ENCODE measurements around the gene ZNF598.
"Not testable (repeated sequence)": the region's sequence is repeated elsewhere in the genome, so short reads cannot be mapped to it uniquely, and the experiment has no call there.

ZNF598 gene

GRCh38 chr16:2040041-2040786 is 30.6 kb upstream of the ZNF598 start:
- DNase-seq, result no peak

- no peak for DNase-seq
Observed at GRCh38 chr16:2039274-2040031, 29.8 kb upstream of the ZNF598 start.

DNA sequence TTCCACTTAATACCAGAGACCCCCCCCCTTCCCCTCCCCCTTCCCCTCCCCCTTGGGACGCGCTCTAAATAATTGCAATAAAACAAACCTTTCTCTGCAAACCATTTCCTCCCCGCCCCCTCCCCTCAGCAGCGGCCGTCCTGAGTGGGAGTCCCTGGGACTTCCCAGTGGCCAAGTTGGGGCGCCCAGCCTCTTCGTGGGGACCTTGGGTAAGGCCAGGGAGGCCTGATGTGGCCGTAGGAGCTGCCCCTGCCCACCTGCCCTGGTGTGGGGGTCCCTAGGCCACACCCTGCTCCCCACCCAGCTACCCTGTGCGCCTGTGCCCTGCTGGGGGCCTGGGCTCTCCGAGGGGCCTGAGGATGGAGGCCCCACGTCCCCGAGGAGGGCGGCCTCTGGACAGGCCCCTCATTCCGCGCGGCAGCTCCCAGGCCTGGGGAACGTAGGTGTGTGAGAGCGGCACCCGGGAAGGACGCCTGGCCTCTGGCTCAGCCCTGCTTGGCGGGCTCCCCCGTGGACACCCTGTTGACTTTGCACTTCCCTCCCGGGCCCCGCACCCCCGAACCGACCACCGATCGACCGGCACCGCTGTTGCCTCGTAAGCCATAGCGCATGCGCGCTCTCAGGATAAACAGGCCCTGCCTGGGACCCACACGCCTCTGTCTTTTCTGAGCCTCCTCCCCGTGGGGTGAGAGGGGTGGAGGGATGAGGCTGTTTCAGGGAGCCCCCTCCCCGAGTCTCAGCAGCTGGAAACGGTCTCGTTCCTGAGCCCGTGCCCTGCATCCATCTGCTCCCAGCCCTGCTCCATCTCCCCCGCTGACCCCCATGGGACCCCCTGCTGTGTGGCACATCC is 29.0 kb upstream of the ZNF598 start:
- no peak for DNase-seq

DNA sequence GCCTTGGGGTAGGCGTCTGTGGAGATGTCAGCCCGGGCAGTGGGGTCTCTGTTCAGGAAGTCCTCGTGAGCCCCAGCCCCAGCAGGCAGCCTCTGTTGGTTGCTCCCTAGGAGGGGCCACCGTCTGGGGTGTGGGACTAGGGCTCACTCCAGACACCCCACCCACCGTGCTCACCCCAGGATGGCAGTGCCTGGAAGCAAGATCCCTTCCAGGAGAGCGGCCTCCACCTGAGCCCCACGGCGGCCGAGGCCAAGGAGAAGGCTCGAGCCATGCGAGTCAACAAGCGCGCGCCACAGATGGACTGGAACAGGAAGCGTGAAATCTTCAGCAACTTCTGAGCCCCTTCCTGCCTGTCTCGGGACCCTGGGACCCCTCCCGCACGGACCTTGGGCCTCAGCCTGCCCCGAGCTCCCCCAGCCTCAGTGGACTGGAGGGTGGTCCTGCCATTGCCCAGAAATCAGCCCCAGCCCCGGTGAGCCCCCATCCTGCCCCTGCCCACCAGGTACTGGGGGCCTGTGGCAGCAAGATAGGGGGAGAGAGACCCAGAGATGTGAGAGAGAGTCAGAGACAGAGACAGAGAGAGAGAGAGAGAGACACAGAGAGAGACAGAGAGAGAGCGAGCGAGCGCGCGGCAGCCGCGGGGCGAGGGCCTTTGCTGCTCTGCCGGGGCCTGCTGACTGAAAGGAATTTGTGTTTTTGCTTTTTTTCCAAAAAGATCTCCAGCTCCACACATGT is 28.2 kb upstream of the ZNF598 start:
- DNase-seq, result no peak

DNA sequence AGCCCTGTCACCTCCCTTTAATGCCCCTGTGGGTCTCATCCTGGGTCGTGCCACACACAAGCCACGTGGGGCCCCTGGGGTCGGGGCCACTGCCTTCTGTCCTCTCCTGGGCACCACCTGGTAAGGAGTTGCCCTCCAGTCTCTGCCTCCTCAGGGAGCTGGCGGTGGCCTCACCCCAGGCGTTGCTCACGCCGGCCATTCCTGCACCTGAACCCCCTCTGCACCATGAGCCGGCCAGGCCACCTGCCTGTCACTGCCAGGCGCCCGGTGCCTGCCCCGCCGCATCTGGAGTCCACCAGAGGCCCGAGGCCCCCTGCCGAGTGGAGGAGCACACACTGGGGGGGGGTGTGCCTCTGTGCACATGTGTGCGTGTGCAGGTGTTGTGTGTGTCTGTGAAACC is 27.5 kb upstream of the ZNF598 start:
- no peak for DNase-seq

- DNase-seq, result no peak
Observed at GRCh38 chr16:2036200-2036966, 26.8 kb upstream of the ZNF598 start.

DNA sequence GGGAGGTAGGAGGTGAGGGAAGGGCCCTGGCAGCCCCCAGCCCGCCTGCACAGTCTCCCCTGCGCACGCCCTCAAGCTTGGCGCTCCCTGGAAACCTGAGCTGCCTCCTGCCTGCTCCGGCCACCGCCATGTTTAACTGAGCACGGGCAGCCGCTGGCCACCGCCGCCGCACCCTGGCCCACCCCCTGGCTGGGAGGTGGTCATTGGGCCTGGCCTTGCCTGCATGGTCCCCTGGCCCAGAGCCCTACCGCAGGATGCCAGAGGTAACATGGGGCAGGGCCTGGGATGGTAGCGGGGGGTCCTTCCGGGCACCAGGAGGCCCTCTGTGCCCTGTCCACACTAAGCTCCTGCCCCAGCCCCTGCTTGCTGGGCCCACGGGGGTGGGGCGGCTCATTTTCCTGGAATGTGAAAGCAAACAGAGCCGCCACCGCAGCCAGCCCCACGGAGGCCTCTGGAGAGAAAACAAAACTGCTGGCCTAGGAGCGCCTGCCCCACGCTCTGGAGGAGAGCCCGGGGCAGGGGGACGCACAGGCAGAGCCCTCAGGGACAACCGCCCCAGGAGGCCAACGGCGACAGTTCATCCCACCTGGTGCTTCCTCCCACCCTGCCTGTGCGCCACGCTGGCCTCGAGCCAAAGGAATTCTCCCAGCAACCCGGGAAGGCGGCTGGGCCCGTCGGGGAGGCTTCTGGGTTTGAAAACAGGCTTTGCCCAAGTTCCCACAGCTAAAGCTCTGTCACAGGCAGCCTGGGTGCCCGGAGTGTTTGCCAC is 26.0 kb upstream of the ZNF598 start:
- no peak for DNase-seq

DNA sequence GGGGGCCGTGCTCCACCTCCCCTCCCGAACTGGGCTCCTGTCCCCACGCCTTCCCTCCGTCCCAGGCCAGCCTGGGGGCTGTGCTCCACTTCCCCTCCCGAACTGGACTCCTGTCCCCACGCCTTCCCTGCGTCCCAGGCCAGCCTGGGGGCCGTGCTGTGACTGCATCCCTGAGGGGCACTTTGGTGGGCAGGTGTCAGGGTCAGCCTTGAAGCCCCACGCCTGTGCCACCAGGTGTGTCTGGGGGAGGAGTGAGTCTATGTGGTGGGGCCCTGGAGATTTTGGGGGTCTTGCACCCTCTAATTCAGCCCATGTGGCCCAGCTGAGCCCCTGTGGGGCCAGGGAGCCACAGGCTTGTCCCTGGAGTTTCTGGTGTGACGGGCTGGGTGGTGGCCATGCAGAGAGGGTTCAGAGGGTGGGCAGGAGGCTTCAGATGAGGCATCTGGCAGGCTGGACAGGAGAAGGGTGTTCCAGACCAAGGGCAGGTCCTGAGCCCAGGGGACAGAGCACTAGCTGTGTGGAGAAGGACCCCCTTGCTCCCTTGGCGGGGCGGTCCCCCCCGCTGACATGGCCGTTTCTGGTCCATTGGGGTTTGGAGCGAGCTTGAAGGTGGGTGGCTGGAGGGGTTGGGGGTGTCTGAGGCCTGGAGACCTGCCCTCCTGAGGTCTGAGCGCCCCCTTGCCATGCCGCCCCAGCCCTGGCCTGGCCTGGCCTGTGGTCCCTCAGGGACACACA is 25.2 kb upstream of the ZNF598 start:
- no peak for DNase-seq

DNA sequence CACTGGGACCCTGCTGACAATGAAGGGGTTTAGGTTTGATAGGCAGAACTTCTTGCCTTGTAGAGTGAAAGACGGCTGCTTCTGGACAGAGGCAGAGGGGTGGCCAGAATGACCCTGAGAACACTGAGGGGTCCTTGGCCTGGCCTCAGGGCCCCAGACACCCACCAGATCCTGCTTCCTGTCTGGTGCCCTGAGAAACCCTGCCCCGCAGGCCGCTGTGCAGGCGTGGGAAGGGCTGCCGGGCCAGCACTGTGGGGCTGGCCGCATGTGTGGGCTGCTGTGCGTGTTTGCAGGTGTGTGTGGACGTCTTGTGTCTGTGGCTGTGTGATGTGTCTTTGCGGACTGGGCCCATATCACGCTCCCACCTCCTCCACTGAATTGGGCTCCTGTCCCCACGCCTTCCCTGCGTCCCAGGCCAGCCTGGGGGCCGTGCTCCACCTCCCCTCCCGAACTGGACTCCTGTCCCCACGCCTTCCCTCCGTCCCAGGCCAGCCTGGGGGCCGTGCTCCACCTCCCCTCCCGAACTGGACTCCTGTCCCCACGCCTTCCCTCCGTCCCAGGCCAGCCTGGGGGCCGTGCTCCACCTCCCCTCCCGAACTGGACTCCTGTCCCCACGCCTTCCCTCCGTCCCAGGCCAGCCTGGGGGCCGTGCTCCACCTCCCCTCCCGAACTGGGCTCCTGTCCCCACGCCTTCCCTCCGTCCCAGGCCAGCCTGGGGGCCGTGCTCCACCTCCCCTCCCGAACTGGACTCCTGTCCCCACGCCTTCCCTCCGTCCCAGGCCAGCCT is 24.5 kb upstream of the ZNF598 start:
- not testable (repeated sequence) for DNase-seq

DNA sequence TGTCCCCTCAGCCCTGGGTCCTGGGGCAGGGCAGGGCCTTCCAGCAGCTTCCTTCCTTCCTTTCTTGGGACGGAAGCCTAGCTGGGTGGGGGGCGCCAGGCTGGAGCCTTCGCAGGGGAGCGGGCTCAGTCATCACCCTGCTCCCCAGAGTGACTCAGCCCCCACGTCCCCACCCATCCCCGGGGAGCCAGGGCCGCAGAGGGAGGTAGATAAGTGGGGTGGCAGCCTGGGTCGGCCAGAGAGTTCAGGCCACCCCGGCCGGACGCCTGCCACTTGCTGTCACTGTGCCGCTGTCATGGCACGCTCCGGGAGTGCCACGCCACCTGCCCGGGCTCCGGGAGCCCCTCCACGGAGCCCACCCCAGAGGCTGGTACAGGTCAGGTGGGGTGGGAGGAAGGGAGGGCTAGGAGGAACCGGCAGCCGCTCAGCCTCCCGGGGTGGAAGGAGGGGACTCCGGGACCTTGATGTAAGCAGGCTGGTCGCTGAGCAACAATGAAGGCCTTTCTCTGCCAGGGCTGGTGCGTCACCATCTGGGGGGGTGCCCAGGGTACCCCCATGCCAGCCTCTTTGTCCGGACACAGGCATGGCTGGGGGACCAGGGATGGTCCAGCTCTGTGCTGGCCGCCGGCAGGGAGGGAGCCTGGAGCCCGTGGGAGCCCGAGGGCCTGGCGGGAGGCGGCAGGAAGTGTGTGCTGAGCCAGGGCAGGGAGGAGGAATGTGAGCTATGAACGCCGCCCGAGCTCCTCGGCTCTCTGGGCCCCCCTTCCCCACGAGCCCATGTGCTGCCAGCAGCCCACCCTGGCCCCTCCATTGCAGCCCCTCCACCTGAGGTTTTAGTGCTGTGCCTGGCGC is 23.7 kb upstream of the ZNF598 start:
- DNase-seq, result no peak

- DNase-seq, result no peak
Observed at GRCh38 chr16:2032285-2033056, 22.9 kb upstream of the ZNF598 start.

DNA sequence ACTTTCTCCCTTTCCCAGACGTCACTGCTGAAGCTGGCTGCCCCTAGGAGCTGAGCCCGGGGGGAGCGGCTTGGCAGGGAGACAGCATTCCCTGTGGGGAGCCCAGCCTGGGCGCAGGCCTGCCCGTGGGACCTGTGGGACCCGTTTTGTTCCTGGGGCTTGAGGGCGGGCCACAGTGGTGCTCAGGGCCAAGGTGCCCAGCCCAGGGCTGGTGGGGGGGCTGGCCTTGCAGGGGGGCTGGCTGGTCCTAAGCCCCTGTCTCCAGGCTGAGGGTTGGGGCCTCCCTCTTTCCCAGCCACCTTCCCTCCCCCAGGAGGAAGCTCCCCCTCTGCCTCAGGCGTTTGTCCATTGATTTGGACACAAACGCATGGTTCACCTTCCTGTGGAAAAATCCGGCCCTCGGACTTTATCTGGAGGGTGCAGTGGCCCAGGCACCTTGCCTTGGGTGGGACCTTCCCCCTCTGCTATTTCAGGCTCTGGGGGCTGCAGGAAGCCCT is 21.5 kb upstream of the ZNF598 start:
- DNase-seq, result no peak

- DNase-seq, result no peak
Observed at GRCh38 chr16:2030036-2030435, 20.4 kb upstream of the ZNF598 start.

DNA sequence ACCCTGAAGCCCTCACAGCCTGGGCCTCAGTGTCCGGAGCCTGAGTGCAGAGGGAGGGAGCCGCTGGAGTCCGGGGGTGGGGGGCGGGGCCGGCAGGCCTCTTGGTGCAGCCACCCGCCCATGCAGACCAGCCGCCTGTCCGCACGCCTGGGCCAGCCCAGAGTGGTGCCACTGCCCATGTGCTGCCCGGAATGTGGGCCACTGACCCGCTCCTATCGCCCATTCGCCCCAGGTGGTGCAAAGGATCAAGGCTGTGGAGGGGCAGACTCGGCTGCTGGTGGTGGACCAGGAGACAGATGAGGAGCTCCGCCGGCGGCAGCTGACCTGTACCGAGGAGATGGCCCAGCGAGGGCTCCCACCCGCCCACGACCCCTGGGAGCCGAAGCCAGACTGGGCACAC is 19.7 kb upstream of the ZNF598 start:
- DNase-seq, result no peak

GRCh38 chr16:2028620-2029220 is 19.1 kb upstream of the ZNF598 start:
- DNase-seq, result no peak

DNA sequence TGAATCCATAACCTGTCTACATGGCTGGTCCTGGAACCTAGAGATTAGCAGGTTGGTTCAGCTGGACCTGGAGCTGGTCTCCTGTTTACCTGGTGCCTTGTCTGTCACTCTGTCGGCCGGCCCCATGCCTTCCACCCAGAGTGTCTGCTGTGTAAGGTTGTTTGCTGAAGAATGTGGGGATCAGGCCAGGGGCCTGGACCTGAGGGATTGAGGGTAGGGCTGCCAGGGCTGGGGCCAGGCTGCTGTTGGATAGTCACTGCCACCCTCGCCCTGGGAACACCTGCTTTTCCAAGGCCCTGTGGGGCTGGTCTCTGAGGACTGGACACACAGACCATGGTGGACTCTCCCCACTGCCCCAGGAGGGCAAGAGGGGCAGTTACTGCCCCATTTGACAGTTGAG is 18.5 kb upstream of the ZNF598 start:
- DNase-seq, result no peak

Data from NCI-H2081 treated with DMSO at 0.1 percent for 48 hours (cell line).